Stimulated activated CD8-positive, alpha-beta memory T cell treated with anti-CD3 and anti-CD28 coated beads, Interleukin-2, amount 100 ng/mL, for 1 hour (primary cell): ENCODE data around the gene SNHG17.
"Not testable (repeated sequence)": the region's sequence is repeated elsewhere in the genome, so short reads cannot be mapped to it uniquely, and the experiment has no call there.

Experiments used
- DNase-seq, 2 donors: peaks; one replicate each; pipeline ENCODE4 v3.0.0-alpha.2; 2020; ENCODE audit warnings: low read depth in 2 of 2

The SNHG17 gene

GRCh38 chr20:38434770-38435554 is at the start of gene SNHG17:
Gene SNHG17, minus strand, starts transcription at chr20:38435328.
- DNase-seq: peak; percentile 78 to 80

- no peak for DNase-seq
Observed at GRCh38 chr20:38479596-38479995, 44.5 kb upstream of the SNHG17 start.

- DNase-seq: no peak
Observed at GRCh38 chr20:38477747-38478146, 42.6 kb upstream of the SNHG17 start.

GRCh38 chr20:38473367-38473795 is 38.3 kb upstream of the SNHG17 start:
- no peak for DNase-seq

- DNase-seq: peak; percentile 96
Observed at GRCh38 chr20:38472513-38473366, 37.6 kb upstream of the SNHG17 start, which contains the start of gene RALGAPB. Gene RALGAPB, plus strand, starts transcription at chr20:38472843. Its CDS starts 15,590 bp downstream, at chr20:38488433.

GRCh38 chr20:38471987-38472512 is 36.9 kb upstream of the SNHG17 start:
- DNase-seq: no peak

GRCh38 chr20:38471245-38471644 is 36.1 kb upstream of the SNHG17 start:
- DNase-seq: no peak

GRCh38 chr20:38466983-38467382 is 31.9 kb upstream of the SNHG17 start:
- no peak for DNase-seq

GRCh38 chr20:38466171-38466570 is 31.0 kb upstream of the SNHG17 start:
- DNase-seq: no peak

GRCh38 chr20:38461569-38461968 is 26.4 kb upstream of the SNHG17 start:
- not testable (repeated sequence) for DNase-seq

- DNase-seq: not testable (repeated sequence)
Observed at GRCh38 chr20:38461167-38461566, 26.0 kb upstream of the SNHG17 start.

- DNase-seq: not testable (repeated sequence)
Observed at GRCh38 chr20:38460631-38461030, 25.5 kb upstream of the SNHG17 start.

- DNase-seq: no peak
Observed at GRCh38 chr20:38460040-38460623, 25.0 kb upstream of the SNHG17 start.

- DNase-seq: no peak
Observed at GRCh38 chr20:38458314-38458713, 23.2 kb upstream of the SNHG17 start.

GRCh38 chr20:38454556-38455473 is 19.7 kb upstream of the SNHG17 start:
- no peak for DNase-seq

GRCh38 chr20:38453941-38454340 is 18.8 kb upstream of the SNHG17 start:
- no peak for DNase-seq

- no peak for DNase-seq
Observed at GRCh38 chr20:38452880-38453624, 17.9 kb upstream of the SNHG17 start.

GRCh38 chr20:38450412-38450975 is 15.4 kb upstream of the SNHG17 start:
- no peak for DNase-seq

GRCh38 chr20:38449046-38449445 is 13.9 kb upstream of the SNHG17 start:
- DNase-seq: no peak
